GM18861 (cell line): ENCODE data around the gene ZNF652.
"Not testable (repeated sequence)": the region's sequence is repeated elsewhere in the genome, so short reads cannot be mapped to it uniquely, and the experiment has no call there.

Source experiments
- ATAC-seq: cut with Tn5 transposase; IDR thresholded peaks from one replicate; pipeline ENCODE4 v1.9.1; 2021; ENCODE audit not compliant: unreplicated experiment

Gene ZNF652

DNA sequence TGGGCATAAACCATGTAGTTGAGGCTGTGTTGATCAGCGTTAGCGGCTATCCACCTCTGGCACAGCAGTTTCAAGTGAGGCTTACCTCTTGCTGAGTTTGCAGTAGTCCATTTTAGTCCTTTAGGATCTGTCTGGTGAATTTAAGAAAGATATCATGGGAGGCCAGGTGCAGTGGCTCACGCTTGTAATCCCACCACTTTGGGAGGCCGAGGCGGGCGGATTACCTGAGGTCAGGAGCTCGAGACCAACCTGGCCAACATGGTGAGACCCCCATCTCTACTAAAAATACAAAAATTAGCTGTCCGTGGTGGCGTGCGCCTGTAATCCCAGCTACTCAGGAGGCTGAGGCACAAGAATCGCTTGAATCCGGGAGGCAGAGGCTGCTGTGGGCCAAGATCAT lies 86.1 kb downstream of the ZNF652 start:
- ATAC-seq, result not testable (repeated sequence)

- ATAC-seq, result no peak
Measured at GRCh38 chr17:49269356-49269755, 92.7 kb downstream of the ZNF652 start.

DNA sequence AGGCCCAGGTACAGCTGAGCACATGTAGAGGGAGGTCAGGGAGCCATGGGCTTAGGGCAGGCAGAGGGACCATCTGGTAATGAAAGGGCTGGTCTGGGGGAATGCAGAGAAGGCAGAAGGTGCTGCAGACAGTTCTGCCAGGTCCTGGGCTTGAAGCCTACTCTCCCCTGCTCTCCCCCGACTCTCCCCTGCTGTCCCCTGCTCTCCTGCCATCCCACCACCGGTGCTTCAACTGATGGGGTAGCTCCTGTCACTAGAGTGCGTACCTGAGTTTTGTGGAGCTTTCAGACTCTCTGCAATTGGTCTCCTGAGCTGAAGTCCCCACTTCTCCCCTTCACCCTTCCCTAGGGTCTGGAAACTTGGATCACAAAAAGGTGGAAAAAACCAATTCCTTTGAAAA lies 94.1 kb downstream of the ZNF652 start:
- no peak for ATAC-seq

DNA sequence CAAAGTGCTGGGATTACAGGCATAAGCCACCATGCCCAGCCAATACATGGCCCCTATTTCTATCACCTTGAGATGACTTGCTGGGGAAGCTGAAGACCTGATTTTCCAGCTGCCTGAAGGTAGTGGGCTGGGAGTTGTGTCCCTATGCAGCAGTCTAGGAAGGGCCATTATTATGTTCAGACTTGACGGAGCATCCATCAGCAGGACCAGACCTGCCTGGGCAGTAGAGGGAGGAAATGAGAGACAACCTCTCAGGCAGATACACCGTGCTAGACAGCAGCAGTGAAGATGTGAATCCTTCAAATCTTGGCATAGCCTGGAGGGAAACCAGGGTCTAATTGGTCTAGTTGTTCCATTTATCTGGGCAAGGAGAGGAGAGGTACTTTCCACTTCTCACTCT lies 95.8 kb downstream of the ZNF652 start:
- no peak for ATAC-seq

GRCh38 chr17:49261540-49261939 lies 100.5 kb downstream of the ZNF652 start:
- not testable (repeated sequence) for ATAC-seq

DNA sequence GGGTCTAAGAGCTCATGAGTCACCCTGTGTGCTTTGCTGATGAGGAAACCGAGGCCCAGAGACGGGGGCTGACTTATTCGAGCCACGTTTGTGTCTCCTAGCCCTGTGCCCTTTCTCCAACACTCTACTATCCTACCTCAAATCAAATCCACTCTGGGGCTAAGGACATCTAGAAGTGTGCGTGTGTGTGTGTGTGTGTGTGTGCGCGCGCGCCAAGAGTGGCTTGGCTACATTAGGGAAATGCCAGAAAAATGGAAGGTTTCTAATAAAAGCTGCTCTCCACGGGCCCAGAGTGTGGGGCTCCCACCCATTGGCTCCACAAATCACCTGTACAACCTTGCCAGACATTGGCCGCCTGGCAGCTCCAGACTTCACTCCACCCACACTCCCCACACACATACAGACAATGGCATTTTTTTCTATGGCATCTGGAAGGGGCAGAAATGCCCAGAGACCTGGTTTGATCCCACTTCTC lies 101.2 kb downstream of the ZNF652 start:
- no peak for ATAC-seq

- ATAC-seq, result no peak
Measured at GRCh38 chr17:49260011-49260816, 101.8 kb downstream of the ZNF652 start.

GRCh38 chr17:49259663-49260010 lies 102.4 kb downstream of the ZNF652 start:
- no peak for ATAC-seq

DNA sequence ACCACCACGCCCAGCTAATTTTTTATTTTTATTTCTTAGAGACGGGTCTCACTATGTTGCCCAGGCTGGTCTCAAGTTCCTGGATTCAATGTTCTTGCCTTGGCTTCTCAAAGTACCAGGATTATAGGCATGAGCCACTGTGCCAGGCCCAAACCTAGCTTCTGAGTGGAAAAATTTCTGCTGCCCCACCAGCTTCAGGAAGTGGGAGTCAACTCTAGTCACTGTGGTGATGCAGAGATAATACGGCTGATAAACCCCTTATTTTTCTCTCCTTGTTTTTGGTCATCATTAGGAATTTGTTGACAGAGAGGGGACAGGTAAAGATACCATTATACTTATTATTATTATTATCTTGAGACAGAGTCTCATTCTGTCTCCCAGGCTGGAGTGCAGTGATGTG lies 103.7 kb downstream of the ZNF652 start:
- no peak for ATAC-seq

- ATAC-seq, result no peak
Measured at GRCh38 chr17:49255125-49255524, 106.9 kb downstream of the ZNF652 start.

- no peak for ATAC-seq
Measured at GRCh38 chr17:49254066-49254465, 108.0 kb downstream of the ZNF652 start.

GRCh38 chr17:49252148-49252695 lies 109.8 kb downstream of the ZNF652 start:
- no peak for ATAC-seq

GRCh38 chr17:49249890-49250522 lies 112.0 kb downstream of the ZNF652 start:
- no peak for ATAC-seq

DNA sequence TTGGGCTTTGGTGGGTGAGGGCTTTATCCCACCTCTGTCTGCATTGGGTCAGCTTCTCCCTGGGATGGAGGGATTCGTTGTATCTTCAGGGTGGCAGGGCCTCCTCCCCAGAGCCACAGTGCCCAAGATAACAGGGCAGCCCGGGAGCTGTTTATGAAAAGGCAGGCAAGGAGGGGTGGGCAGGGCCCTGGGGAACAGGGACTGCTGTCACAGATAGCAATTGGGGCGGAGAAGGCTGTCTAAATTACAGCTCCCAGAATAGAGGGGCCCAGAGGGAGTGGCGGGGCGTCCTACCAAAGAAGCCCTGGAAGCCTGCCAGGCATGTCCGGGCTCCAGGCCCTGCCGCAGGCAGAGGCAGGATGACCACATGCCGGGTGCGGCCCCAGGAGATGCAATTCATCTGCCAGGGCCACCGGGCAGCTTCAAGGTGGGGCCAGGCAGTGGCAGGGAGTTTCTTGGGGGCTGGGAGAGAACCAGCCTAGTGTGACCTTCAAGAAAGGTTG lies 112.7 kb downstream of the ZNF652 start:
- ATAC-seq, result no peak

GRCh38 chr17:49247944-49248343 lies 114.1 kb downstream of the ZNF652 start:
- ATAC-seq, result no peak

GRCh38 chr17:49244839-49245238 lies 117.2 kb downstream of the ZNF652 start:
- ATAC-seq, result no peak
